Measurements from ENCODE around the gene LRRTM3. TPM values are rescaled to one million over a fixed set of nuclear protein-coding genes. Genes with fewer than 3 reads are reported as not detected.

Gene LRRTM3
- total and polyA plus RNA-seq, 7 donors, result 0.09 to 0.16 (median 0.14) TPM; not detected in 4

GRCh38 chr10:66910671-66911070, 15.2 kb upstream of the LRRTM3 start:
- WGBS, 2 donors, result 86 to 88% methylated on average over 5 of the region's 5 CpGs
- no peak for DNase-seq
- no peak overlapping the region for H3K27ac ChIP-seq
- no peak overlapping the region for H3K4me3 ChIP-seq
- no peaks in the 10 kb centered on the region for H3K36me3 ChIP-seq
- TF ChIP-seq CTCF (IDR thresholded peaks at IDR 0.05) (no peak), EP300 (IDR thresholded peaks at IDR 0.05) (no peak), POLR2A (IDR thresholded peaks at IDR 0.05) (no peak), POLR2AphosphoS5 (IDR thresholded peaks at IDR 0.05) (no peak)
- no peaks in the 10 kb centered on the region for H3K9me3 ChIP-seq
- intact Hi-C loops (cut with DNase I), result no loop called here
- H3K27me3 ChIP-seq, result no peaks in the 10 kb centered on the region
- H3K4me1 ChIP-seq, result no peaks in the 10 kb centered on the region

- intact Hi-C loops (cut with DNase I), result no loop called here
- Histone ChIP-seq H3K27me3 (no peaks in the 10 kb centered on the region), H3K9me3 (no peaks in the 10 kb centered on the region), H3K4me1 (no peaks in the 10 kb centered on the region), H3K4me3 (no peak overlapping the region), H3K27ac (no peak overlapping the region), H3K36me3 (no peaks in the 10 kb centered on the region)
- WGBS, 2 donors, result 78 to 89% methylated on average over 2 of the region's 2 CpGs
- TF ChIP-seq POLR2AphosphoS5 (IDR thresholded peaks at IDR 0.05) (no peak), POLR2A (IDR thresholded peaks at IDR 0.05) (no peak), CTCF (IDR thresholded peaks at IDR 0.05) (no peak), EP300 (IDR thresholded peaks at IDR 0.05) (no peak)
- no peak for DNase-seq
Measured at GRCh38 chr10:66916030-66916429, 9.8 kb upstream of the LRRTM3 start.

- no peak for DNase-seq
- 69 to 82% methylated on average over 3 of the region's 3 CpGs for WGBS, 2 donors
- Histone ChIP-seq H3K4me1 (no peaks in the 10 kb centered on the region), H3K36me3 (no peaks in the 10 kb centered on the region), H3K4me3 (no peak overlapping the region), H3K9me3 (no peaks in the 10 kb centered on the region), H3K27me3 (no peaks in the 10 kb centered on the region), H3K27ac (no peak overlapping the region)
- intact Hi-C loops (cut with DNase I), result no loop called here
- no peak for TF ChIP-seq POLR2AphosphoS5 (IDR thresholded peaks at IDR 0.05)
- no peak for TF ChIP-seq POLR2A (IDR thresholded peaks at IDR 0.05)
- TF ChIP-seq EP300 (IDR thresholded peaks at IDR 0.05), result no peak
- no peak for TF ChIP-seq CTCF (IDR thresholded peaks at IDR 0.05)
Measured at GRCh38 chr10:66917104-66917503, 8.7 kb upstream of the LRRTM3 start.

- DNase-seq, result no peak
- H3K4me1 ChIP-seq, result no peaks in the 10 kb centered on the region
- H3K27ac ChIP-seq, result no peak overlapping the region
- H3K9me3 ChIP-seq, result no peaks in the 10 kb centered on the region
- TF ChIP-seq CTCF (IDR thresholded peaks at IDR 0.05), result no peak
- no peak for TF ChIP-seq POLR2A (IDR thresholded peaks at IDR 0.05)
- no peak for TF ChIP-seq POLR2AphosphoS5 (IDR thresholded peaks at IDR 0.05)
- TF ChIP-seq EP300 (IDR thresholded peaks at IDR 0.05), result no peak
- H3K27me3 ChIP-seq, result no peaks in the 10 kb centered on the region
- H3K36me3 ChIP-seq, result no peaks in the 10 kb centered on the region
- H3K4me3 ChIP-seq, result no peak overlapping the region
- 23 to 78% methylated on average over 2 of the region's 2 CpGs for WGBS, 2 donors
- intact Hi-C loops (cut with DNase I), result no loop called here
Measured at GRCh38 chr10:66919248-66919647, 6.6 kb upstream of the LRRTM3 start.

GRCh38 chr10:66924674-66925345, 1.0 kb upstream of the LRRTM3 start:
- H3K4me3 ChIP-seq, result no peak overlapping the region
- no peaks in the 10 kb centered on the region for H3K9me3 ChIP-seq
- 59 to 66% methylated on average over 10 of the region's 10 CpGs for WGBS, 2 donors
- peaks cover 0 to 21% (median 13%) of the 10 kb centered on the region in 4 donors for H3K4me1 ChIP-seq
- H3K27me3 ChIP-seq, result peaks cover 0 to 31% (median 0%) of the 10 kb centered on the region in 3 donors
- H3K27ac ChIP-seq, result no peak overlapping the region
- H3K36me3 ChIP-seq, result no peaks in the 10 kb centered on the region
- TF ChIP-seq POLR2A (IDR thresholded peaks at IDR 0.05) (no peak), CTCF (IDR thresholded peaks at IDR 0.05) (no peak), POLR2AphosphoS5 (IDR thresholded peaks at IDR 0.05) (no peak), EP300 (IDR thresholded peaks at IDR 0.05) (no peak)
- intact Hi-C loops (cut with DNase I), result no loop called here
- no peak for DNase-seq

Measured in sigmoid colon (tissue), 7 donors.